Hepatocyte (in vitro differentiated cells): ENCODE results near the gene GPR55.

ENCODE experiments used
- CTCF ChIP-seq: fragments of 200-600 bp; sonication (generic); IDR thresholded peaks from 2 replicates; pipeline ENCODE4 v1.5.1; 2016; ENCODE audit warnings: antibody characterized with exemption, mild to moderate bottlenecking; ENCODE audit not compliant: poor library complexity
- EZH2 ChIP-seq: fragments of 200-600 bp; sonication (generic); IDR thresholded peaks from 2 replicates; pipeline ENCODE4 v1.6.1; 2016; ENCODE audit warnings: antibody characterized with exemption, mild to moderate bottlenecking, borderline replicate concordance

- TF ChIP-seq CTCF (no peak), EZH2 (no peak)
Measured at GRCh38 chr2:230873661-230874401, 51.2 kb downstream of the GPR55 start.
